Thyroid gland (tissue), 4 donors: ENCODE measurements around the gene SUCLG2.

Experiments used
- POLR2A ChIP-seq, 2 donors: fragments of 450-650 bp; IDR thresholded peaks; one replicate each; pipeline ENCODE4 v1.6.1; 2017; ENCODE audit warnings: antibody characterized with exemption in 2 of 2, mild to moderate bottlenecking in 2 of 2, moderate library complexity in 1 of 2
- TF ChIP-seq, protein P1 (sequence below), 6 experiments: fragments of 200-600 bp in 3 of 6; fragments of 450-650 bp in 3 of 6; sonication (generic) in 3 of 6; IDR thresholded peaks; one replicate each; pipeline ENCODE4 v1.5.1; 2016 to 2019; ENCODE audit warnings: antibody characterized with exemption in 6 of 6, mild to moderate bottlenecking in 2 of 6, inconsistent platforms in 1 of 6, moderate library complexity in 1 of 6

DNA sequence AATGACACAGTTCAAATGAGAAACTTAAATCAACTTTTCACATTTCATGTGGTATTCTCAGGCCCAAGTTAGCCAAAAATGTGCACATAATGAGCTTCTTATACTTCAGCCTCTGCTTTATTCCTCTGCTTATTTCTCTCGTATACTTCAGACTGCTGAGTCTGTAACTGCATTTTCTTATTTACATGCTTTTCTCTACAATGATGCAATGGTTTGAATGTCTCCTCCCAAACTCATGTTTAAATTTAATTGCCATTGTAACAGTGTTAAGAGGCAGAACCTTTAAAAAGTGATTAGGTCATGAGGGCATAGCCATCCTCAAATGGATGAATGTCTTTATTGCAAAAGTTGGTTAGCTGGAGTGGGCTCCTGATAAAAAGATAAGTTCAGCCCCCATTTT lies 184.2 kb downstream of the SUCLG2 start:
- TF ChIP-seq POLR2A (IDR thresholded peaks at IDR 0.05) = no peak
- TF ChIP-seq, protein P1, sequence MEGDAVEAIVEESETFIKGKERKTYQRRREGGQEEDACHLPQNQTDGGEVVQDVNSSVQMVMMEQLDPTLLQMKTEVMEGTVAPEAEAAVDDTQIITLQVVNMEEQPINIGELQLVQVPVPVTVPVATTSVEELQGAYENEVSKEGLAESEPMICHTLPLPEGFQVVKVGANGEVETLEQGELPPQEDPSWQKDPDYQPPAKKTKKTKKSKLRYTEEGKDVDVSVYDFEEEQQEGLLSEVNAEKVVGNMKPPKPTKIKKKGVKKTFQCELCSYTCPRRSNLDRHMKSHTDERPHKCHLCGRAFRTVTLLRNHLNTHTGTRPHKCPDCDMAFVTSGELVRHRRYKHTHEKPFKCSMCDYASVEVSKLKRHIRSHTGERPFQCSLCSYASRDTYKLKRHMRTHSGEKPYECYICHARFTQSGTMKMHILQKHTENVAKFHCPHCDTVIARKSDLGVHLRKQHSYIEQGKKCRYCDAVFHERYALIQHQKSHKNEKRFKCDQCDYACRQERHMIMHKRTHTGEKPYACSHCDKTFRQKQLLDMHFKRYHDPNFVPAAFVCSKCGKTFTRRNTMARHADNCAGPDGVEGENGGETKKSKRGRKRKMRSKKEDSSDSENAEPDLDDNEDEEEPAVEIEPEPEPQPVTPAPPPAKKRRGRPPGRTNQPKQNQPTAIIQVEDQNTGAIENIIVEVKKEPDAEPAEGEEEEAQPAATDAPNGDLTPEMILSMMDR (IDR thresholded peaks at IDR 0.05) = no peak
